Activated CD8-positive, alpha-beta T cell treated with anti-CD3 and anti-CD28 coated beads, Interleukin-2, amount 10 ng/mL, durations not matched to agents 7 days and 5 days (primary cell): ENCODE results near the gene MYO18A. TPM values are rescaled to one million over a fixed set of nuclear protein-coding genes. Genes with fewer than 3 reads are reported as not detected.
A peak's percentile ranks its signal among the peaks of the same experiment; 100 is the strongest.
"Not testable (repeated sequence)": the region's sequence is repeated elsewhere in the genome, so short reads cannot be mapped to it uniquely, and the experiment has no call there.

Experiments
- ATAC-seq: fragments of 150-1000 bp; cut with Tn5 transposase; one replicate; pipeline ENCODE4 v1.10.0; 2021; ENCODE audit warnings: moderate library complexity
- CTCF ChIA-PET: fragments of 350-600 bp; sonication (Branson Sonifier 250); formaldehyde crosslinking; loops from one replicate; lab custom pipeline; 2021; ENCODE audit warnings: antibody characterized with exemption; lab: Charles Lee
- POLR2A ChIA-PET: fragments of 350-600 bp; sonication (Branson Sonifier 250); formaldehyde crosslinking; loops from one replicate; lab custom pipeline; 2021; ENCODE audit warnings: antibody characterized with exemption; lab: Charles Lee
- DNase-seq: peaks from one replicate; pipeline ENCODE4 v3.0.0-alpha.2; 2020
- H3K27ac Mint-ChIP-seq: one replicate; pipeline ENCODE4 v1.8.0; 2021; ENCODE audit warnings: mild to moderate bottlenecking, mixed read lengths
- H3K27me3 Mint-ChIP-seq: one replicate; pipeline ENCODE4 v1.8.0; 2021; ENCODE audit warnings: low read depth, mixed read lengths
- H3K36me3 Mint-ChIP-seq: one replicate; pipeline ENCODE4 v1.8.0; 2021; ENCODE audit warnings: low read depth, mixed read lengths
- H3K4me1 Mint-ChIP-seq: one replicate; pipeline ENCODE4 v1.8.0; 2021; ENCODE audit warnings: low read depth, mixed read lengths
- H3K4me3 Mint-ChIP-seq: one replicate; pipeline ENCODE4 v1.8.0; 2021; ENCODE audit warnings: mild to moderate bottlenecking, mixed read lengths
- H3K9me3 Mint-ChIP-seq: one replicate; pipeline ENCODE4 v1.8.0; 2022; ENCODE audit warnings: mixed read lengths; ENCODE audit not compliant: insufficient read depth
- total RNA-seq, 2 experiments: library from RNA; stranded (reverse); gene quantifications; one replicate each; pipeline ENCODE4 v1.2.3, GENCODE V29; 2021

Gene MYO18A
- total RNA-seq, 2 experiments from 2014 or later, result 53.4 to 53.8 TPM

GRCh38 chr17:29088782-29089181 is 91.4 kb downstream of the MYO18A start:
- H3K27me3 Mint-ChIP-seq, H3K4me1 Mint-ChIP-seq, H3K4me3 Mint-ChIP-seq, H3K9me3 Mint-ChIP-seq, POLR2A ChIA-PET, DNase-seq, ATAC-seq: not testable (repeated sequence)
- CTCF ChIA-PET, result interaction anchor here (1.3 kb wide), 1 partner anchor 12 kb away, joined by 4 read pairs; no protein-coding TSS in a partner anchor
- H3K27ac Mint-ChIP-seq, result peak overlapping the region; percentile 18
- peaks cover 11% of the 10 kb centered on the region for H3K36me3 Mint-ChIP-seq

GRCh38 chr17:29086628-29087332 is 93.4 kb downstream of the MYO18A start:
- H3K4me3 Mint-ChIP-seq, result no peak overlapping the region
- POLR2A ChIA-PET, result no interaction called here
- peaks cover 11% of the 10 kb centered on the region for H3K36me3 Mint-ChIP-seq

GRCh38 chr17:29085223-29085622 is 95.0 kb downstream of the MYO18A start:
- POLR2A ChIA-PET, result no interaction called here
- Mint-ChIP-seq H3K36me3 (peaks cover 8% of the 10 kb centered on the region), H3K27ac (no peak overlapping the region), H3K27me3 (no peaks in the 10 kb centered on the region), H3K4me3 (no peak overlapping the region), H3K4me1 (no peaks in the 10 kb centered on the region), H3K9me3 (no peaks in the 10 kb centered on the region)
- CTCF ChIA-PET, result no interaction called here
- DNase-seq (no peak), ATAC-seq (no peak)

More at GRCh38 chr17:29086628-29087332, 93.4 kb downstream of the MYO18A start:
- DNase-seq (no peak), ATAC-seq (no peak)
- H3K4me1 Mint-ChIP-seq, result no peaks in the 10 kb centered on the region
- H3K27ac Mint-ChIP-seq, result no peak overlapping the region
- no peaks in the 10 kb centered on the region for H3K27me3 Mint-ChIP-seq
- CTCF ChIA-PET, result interaction anchor here (0.9 to 1.1 kb wide), 2 partner anchors 30 to 121 kb away, joined by 3 read pairs; no protein-coding TSS in a partner anchor
- no peaks in the 10 kb centered on the region for H3K9me3 Mint-ChIP-seq

- no peaks in the 10 kb centered on the region for H3K9me3 Mint-ChIP-seq
- H3K27me3 Mint-ChIP-seq, result no peaks in the 10 kb centered on the region
- no peak overlapping the region for H3K4me3 Mint-ChIP-seq
- H3K36me3 Mint-ChIP-seq, result peaks cover 8% of the 10 kb centered on the region
- ATAC-seq (no peak), DNase-seq (no peak)
- no peaks in the 10 kb centered on the region for H3K4me1 Mint-ChIP-seq
- CTCF ChIA-PET, result no interaction called here
- no peak overlapping the region for H3K27ac Mint-ChIP-seq
- POLR2A ChIA-PET, result no interaction called here
These were observed 95.6 kb downstream of the MYO18A start for GRCh38 chr17:29084541-29085146.

- POLR2A ChIA-PET, result no interaction called here
- peaks cover 2% of the 10 kb centered on the region for H3K36me3 Mint-ChIP-seq
- no peaks in the 10 kb centered on the region for H3K9me3 Mint-ChIP-seq
- H3K4me3 Mint-ChIP-seq, result no peak overlapping the region
- no peak for DNase-seq
- no peak for ATAC-seq
- no peak overlapping the region for H3K27ac Mint-ChIP-seq
- H3K4me1 Mint-ChIP-seq, result no peaks in the 10 kb centered on the region
- H3K27me3 Mint-ChIP-seq, result no peaks in the 10 kb centered on the region
- CTCF ChIA-PET, result interaction anchor here (2.9 kb wide), 1 partner anchor 116 kb away, joined by 13 read pairs; no protein-coding TSS in a partner anchor
These were observed 99.2 kb downstream of the MYO18A start for GRCh38 chr17:29080965-29081364.

- H3K27me3 Mint-ChIP-seq, result no peaks in the 10 kb centered on the region
- no peaks in the 10 kb centered on the region for H3K36me3 Mint-ChIP-seq
- ChIA-PET POLR2A (no interaction called here), CTCF (no interaction called here)
- H3K9me3 Mint-ChIP-seq, result no peaks in the 10 kb centered on the region
- no peaks in the 10 kb centered on the region for H3K4me1 Mint-ChIP-seq
- no peak overlapping the region for H3K4me3 Mint-ChIP-seq
- DNase-seq, result no peak
- ATAC-seq, result no peak
- H3K27ac Mint-ChIP-seq, result no peak overlapping the region
These were observed 99.9 kb downstream of the MYO18A start for GRCh38 chr17:29080323-29080722.

GRCh38 chr17:29079887-29080286 is 100.3 kb downstream of the MYO18A start:
- Mint-ChIP-seq H3K4me1 (no peaks in the 10 kb centered on the region), H3K36me3 (no peaks in the 10 kb centered on the region), H3K27ac (no peak overlapping the region), H3K4me3 (no peak overlapping the region), H3K9me3 (no peaks in the 10 kb centered on the region), H3K27me3 (no peaks in the 10 kb centered on the region)
- ChIA-PET POLR2A (no interaction called here), CTCF (no interaction called here)
- ATAC-seq (no peak), DNase-seq (no peak)

GRCh38 chr17:29079433-29079832 is 100.8 kb downstream of the MYO18A start:
- CTCF ChIA-PET, result no interaction called here
- no peak for DNase-seq
- POLR2A ChIA-PET, result no interaction called here

GRCh38 chr17:29078183-29079045 is 101.8 kb downstream of the MYO18A start:
- Mint-ChIP-seq H3K27ac (no peak overlapping the region), H3K4me1 (no peaks in the 10 kb centered on the region), H3K9me3 (no peaks in the 10 kb centered on the region), H3K36me3 (no peaks in the 10 kb centered on the region), H3K27me3 (no peaks in the 10 kb centered on the region), H3K4me3 (no peak overlapping the region)
- DNase-seq, result no peak
- no peak for ATAC-seq
- CTCF ChIA-PET, result no interaction called here
- POLR2A ChIA-PET, result no interaction called here

More at GRCh38 chr17:29079433-29079832, 100.8 kb downstream of the MYO18A start:
- no peaks in the 10 kb centered on the region for H3K4me1 Mint-ChIP-seq
- H3K27me3 Mint-ChIP-seq, result no peaks in the 10 kb centered on the region
- no peaks in the 10 kb centered on the region for H3K9me3 Mint-ChIP-seq
- H3K27ac Mint-ChIP-seq, result no peak overlapping the region
- H3K4me3 Mint-ChIP-seq, result no peak overlapping the region
- ATAC-seq, result no peak
- H3K36me3 Mint-ChIP-seq, result no peaks in the 10 kb centered on the region

GRCh38 chr17:29077320-29077719 is 102.9 kb downstream of the MYO18A start:
- no peak for DNase-seq
- no peaks in the 10 kb centered on the region for H3K4me1 Mint-ChIP-seq
- no peaks in the 10 kb centered on the region for H3K36me3 Mint-ChIP-seq
- H3K9me3 Mint-ChIP-seq, result no peaks in the 10 kb centered on the region
- ChIA-PET POLR2A (interaction anchor here (0.6 kb wide), 1 partner anchor 97 kb away, joined by 3 read pairs; no protein-coding TSS in a partner anchor), CTCF (interaction anchor here (1.1 to 2.0 kb wide), 4 partner anchors 12 to 115 kb away, joined by 3 to 7 read pairs (median 4); no protein-coding TSS in a partner anchor)
- H3K27me3 Mint-ChIP-seq, result no peaks in the 10 kb centered on the region
- no peak for ATAC-seq
- H3K27ac Mint-ChIP-seq, result no peak overlapping the region
- H3K4me3 Mint-ChIP-seq, result no peak overlapping the region

GRCh38 chr17:29076722-29077121 is 103.5 kb downstream of the MYO18A start:
- no peaks in the 10 kb centered on the region for H3K36me3 Mint-ChIP-seq
- no peak overlapping the region for H3K4me3 Mint-ChIP-seq
- ChIA-PET CTCF (interaction anchor here (1.1 to 2.0 kb wide), 4 partner anchors 12 to 115 kb away, joined by 3 to 7 read pairs (median 4); no protein-coding TSS in a partner anchor), POLR2A (no interaction called here)
- no peak for DNase-seq
- H3K27me3 Mint-ChIP-seq, result no peaks in the 10 kb centered on the region
- no peak overlapping the region for H3K27ac Mint-ChIP-seq
- H3K4me1 Mint-ChIP-seq, result no peaks in the 10 kb centered on the region
- H3K9me3 Mint-ChIP-seq, result no peaks in the 10 kb centered on the region
- no peak for ATAC-seq
